PC-9 (cell line): ENCODE measurements around the gene LPO.

Experiments used
- EZH2 ChIP-seq: fragments of 200-600 bp; sonication (generic); IDR thresholded peaks from 2 replicates; pipeline ENCODE4 v1.8.0; 2017; ENCODE audit warnings: antibody characterized with exemption, low read depth
- TF ChIP-seq, protein P1 (sequence below): fragments of 200-600 bp; sonication (generic); conservative IDR thresholded peaks from 2 replicates; pipeline ENCODE4 v1.6.1; 2017; ENCODE audit warnings: mixed run types, antibody characterized with exemption, mild to moderate bottlenecking, moderate library complexity

DNA sequence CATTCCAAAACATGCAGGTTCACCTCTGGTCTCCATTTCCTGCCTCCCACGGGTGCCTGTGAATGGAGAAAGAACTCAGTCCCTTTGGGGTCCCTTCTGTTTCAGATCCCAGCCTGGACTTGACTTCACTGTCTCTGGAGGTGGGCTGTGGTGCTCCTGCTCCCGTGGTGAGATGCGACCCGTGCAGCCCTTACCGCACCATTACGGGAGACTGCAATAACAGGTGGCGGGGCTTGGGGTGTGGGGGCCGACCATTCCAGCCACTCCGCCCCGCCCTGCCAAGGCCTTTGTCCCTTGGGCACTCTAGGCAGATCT is 10.5 kb downstream of the LPO start:
- TF ChIP-seq, protein P1, sequence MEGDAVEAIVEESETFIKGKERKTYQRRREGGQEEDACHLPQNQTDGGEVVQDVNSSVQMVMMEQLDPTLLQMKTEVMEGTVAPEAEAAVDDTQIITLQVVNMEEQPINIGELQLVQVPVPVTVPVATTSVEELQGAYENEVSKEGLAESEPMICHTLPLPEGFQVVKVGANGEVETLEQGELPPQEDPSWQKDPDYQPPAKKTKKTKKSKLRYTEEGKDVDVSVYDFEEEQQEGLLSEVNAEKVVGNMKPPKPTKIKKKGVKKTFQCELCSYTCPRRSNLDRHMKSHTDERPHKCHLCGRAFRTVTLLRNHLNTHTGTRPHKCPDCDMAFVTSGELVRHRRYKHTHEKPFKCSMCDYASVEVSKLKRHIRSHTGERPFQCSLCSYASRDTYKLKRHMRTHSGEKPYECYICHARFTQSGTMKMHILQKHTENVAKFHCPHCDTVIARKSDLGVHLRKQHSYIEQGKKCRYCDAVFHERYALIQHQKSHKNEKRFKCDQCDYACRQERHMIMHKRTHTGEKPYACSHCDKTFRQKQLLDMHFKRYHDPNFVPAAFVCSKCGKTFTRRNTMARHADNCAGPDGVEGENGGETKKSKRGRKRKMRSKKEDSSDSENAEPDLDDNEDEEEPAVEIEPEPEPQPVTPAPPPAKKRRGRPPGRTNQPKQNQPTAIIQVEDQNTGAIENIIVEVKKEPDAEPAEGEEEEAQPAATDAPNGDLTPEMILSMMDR: no peak
- TF ChIP-seq EZH2: no peak
